T-helper 9 cell (primary cell): ENCODE data around the gene C17orf107.

Experiments used
- DNase-seq: peaks from one replicate; pipeline ENCODE4 v3.0.0-alpha.2; 2020

The C17orf107 gene

GRCh38 chr17:4950075-4950745 lies 50.9 kb downstream of the C17orf107 start:
- no peak for DNase-seq

GRCh38 chr17:4950746-4951204 lies 51.4 kb downstream of the C17orf107 start, which contains the start of gene ENO3:
Gene ENO3, plus strand, starts transcription at chr17:4951119. Its CDS starts 711 bp downstream, at chr17:4951830.
- no peak for DNase-seq

GRCh38 chr17:4951486-4951885 lies 52.1 kb downstream of the C17orf107 start:
- DNase-seq: no peak
